IMR-90 (cell line): Measurements from ENCODE around the gene MAT2B. TPM values are rescaled to one million over a fixed set of nuclear protein-coding genes. Genes with fewer than 3 reads are reported as not detected.

Experiments
- ATAC-seq: fragments of 200-7000 bp; cut with Tn5 transposase; 2 replicates; pipeline ENCODE4 v1.9.1; 2020; ENCODE audit warnings: low read depth, mild to moderate bottlenecking, moderate library complexity
- BruUV-seq: library from RNA; stranded (reverse); fragments of 400-500 nt; replicated peaks from 2 replicates; lab custom pipeline; 2021; lab: Mats Ljungman, UMichigan
- CTCF ChIA-PET: fragments of 300-600 bp; formaldehyde crosslinking; extraction: SDS; loops from one replicate; lab custom pipeline; 2021; ENCODE audit warnings: antibody characterized with exemption; lab: Yijun Ruan, JAX
- POLR2A ChIA-PET: fragments of 300-600 bp; sonication (Branson Sonifier 250); formaldehyde crosslinking; loops from one replicate; lab custom pipeline; 2022; ENCODE audit warnings: antibody characterized with exemption; ENCODE audit not compliant: unreplicated experiment; lab: Charles Lee
- DNase-seq: peaks from one replicate; pipeline ENCODE4 v3.0.0; 2013
- H2AFZ ChIP-seq: replicated peaks from 2 replicates; pipeline ENCODE3; 2013; ENCODE audit warnings: low read length, mild to moderate bottlenecking; ENCODE audit not compliant: poor library complexity
- H2AK5ac ChIP-seq: 2 replicates; pipeline ENCODE4 v1.6.1; 2013; ENCODE audit warnings: low read depth, low read length, inconsistent platforms
- H2AK9ac ChIP-seq: replicated peaks from 2 replicates; pipeline ENCODE3; 2013; ENCODE audit warnings: mild to moderate bottlenecking, low read depth, low read length, moderate library complexity; ENCODE audit not compliant: poor library complexity
- H2BK120ac ChIP-seq: 2 replicates; pipeline ENCODE4 v1.6.1; 2013; ENCODE audit warnings: low read depth, low read length, inconsistent platforms
- H2BK15ac ChIP-seq: 3 replicates; pipeline ENCODE4 v1.6.1; 2013; ENCODE audit warnings: low read depth, low read length, inconsistent platforms
- H2BK20ac ChIP-seq: 2 replicates; pipeline ENCODE4 v1.6.1; 2013; ENCODE audit warnings: low read depth, mild to moderate bottlenecking, inconsistent platforms, low read length, moderate library complexity
- H2BK5ac ChIP-seq: 2 replicates; pipeline ENCODE4 v1.6.1; 2013; ENCODE audit warnings: mild to moderate bottlenecking, low read depth, low read length, inconsistent platforms; ENCODE audit not compliant: poor library complexity, severe bottlenecking
- H3K14ac ChIP-seq: replicated peaks from 2 replicates; pipeline ENCODE4 v1.6.1; 2013; ENCODE audit warnings: low read depth, low read length, inconsistent platforms
- H3K18ac ChIP-seq: 2 replicates; pipeline ENCODE4 v1.6.1; 2013; ENCODE audit warnings: low read depth, low read length, control low read depth
- H3K23ac ChIP-seq: 2 replicates; pipeline ENCODE4 v1.6.1; 2013; ENCODE audit warnings: low read depth, low read length, inconsistent platforms
- H3K27ac ChIP-seq: 2 replicates; pipeline ENCODE4 v1.5.1; 2013; ENCODE audit warnings: mild to moderate bottlenecking, control low read depth, low read length; ENCODE audit not compliant: insufficient read depth
- H3K27me3 ChIP-seq: 2 replicates; pipeline ENCODE4 v1.6.1; 2013; ENCODE audit warnings: low read length; ENCODE audit not compliant: control insufficient read depth, insufficient read depth
- H3K36me3 ChIP-seq: 2 replicates; pipeline ENCODE4 v1.6.1; 2013; ENCODE audit warnings: low read length, mixed read lengths; ENCODE audit not compliant: control insufficient read depth, insufficient read depth
- H3K4ac ChIP-seq: 2 replicates; pipeline ENCODE4 v1.6.1; 2013; ENCODE audit warnings: low read depth, low read length, inconsistent platforms
- H3K4me1 ChIP-seq: 2 replicates; pipeline ENCODE4 v1.6.1; 2013; ENCODE audit warnings: low read length, mixed read lengths; ENCODE audit not compliant: control insufficient read depth, insufficient read depth
- H3K4me2 ChIP-seq: 2 replicates; pipeline ENCODE4 v1.6.1; 2013; ENCODE audit warnings: low read depth, mild to moderate bottlenecking, control low read depth, low read length, moderate library complexity
- H3K4me3 ChIP-seq: 2 replicates; pipeline ENCODE4 v1.5.1; 2013; ENCODE audit warnings: low read depth, mild to moderate bottlenecking, control low read depth, low read length, moderate library complexity; ENCODE audit not compliant: insufficient read depth
- H3K56ac ChIP-seq: 2 replicates; pipeline ENCODE4 v1.6.1; 2013; ENCODE audit warnings: low read length, inconsistent platforms; ENCODE audit not compliant: insufficient read depth; ENCODE audit errors: extremely low read depth
- H3K79me1 ChIP-seq, 2 experiments: 2 replicates each; pipeline ENCODE4 v1.6.1; 2013; ENCODE audit warnings: low read length in 2 of 2, inconsistent platforms in 1 of 2, low read depth in 1 of 2
- H3K9ac ChIP-seq: 2 replicates; pipeline ENCODE4 v1.6.1; 2013; ENCODE audit warnings: low read depth, low read length, control low read depth
- H3K9me1 ChIP-seq: 2 replicates; pipeline ENCODE4 v1.6.1; 2013; ENCODE audit warnings: low read length, inconsistent platforms; ENCODE audit not compliant: insufficient read depth
- H3K9me3 ChIP-seq: 2 replicates; pipeline ENCODE4 v1.6.1; 2013; ENCODE audit warnings: low read length; ENCODE audit not compliant: control insufficient read depth, insufficient read depth
- H4K20me1 ChIP-seq: 2 replicates; pipeline ENCODE4 v1.6.1; 2013; ENCODE audit warnings: low read length, inconsistent platforms; ENCODE audit not compliant: insufficient read depth
- H4K5ac ChIP-seq: 2 replicates; pipeline ENCODE4 v1.6.1; 2013; ENCODE audit warnings: mild to moderate bottlenecking, low read depth, low read length, control low read depth
- H4K8ac ChIP-seq, 2 experiments: 2 replicates each; pipeline ENCODE4 v1.6.1; 2013; ENCODE audit warnings: low read depth in 2 of 2, low read length in 2 of 2, control low read depth in 1 of 2, inconsistent platforms in 1 of 2
- H4K91ac ChIP-seq: 2 replicates; pipeline ENCODE4 v1.6.1; 2013; ENCODE audit warnings: low read depth, low read length, inconsistent platforms; ENCODE audit not compliant: insufficient read depth
- CHD1 ChIP-seq: IDR thresholded peaks from 2 replicates; pipeline ENCODE4 v1.6.1; 2012; ENCODE audit warnings: low read depth, low read length, improper control_type of control experiment
- RAD21 ChIP-seq: IDR thresholded peaks from 2 replicates; pipeline ENCODE4 v1.6.1; 2012; ENCODE audit warnings: low read length, improper control_type of control experiment
- RFX5 ChIP-seq: IDR thresholded peaks from 2 replicates; pipeline ENCODE4 v1.8.0; 2012; ENCODE audit warnings: low read depth, mild to moderate bottlenecking, low read length, moderate library complexity
- WGBS, 2 experiments: methylation state at CpG; one replicate each; pipeline versions ENCODE4 v1.1.5 to v1.1.7; 2013; ENCODE audit warnings: missing lambda C conversion rate in 2 of 2; ENCODE audit not compliant: insufficient read length in 1 of 2; ENCODE audit errors: extremely low coverage in 2 of 2; 5-methylcytosine and 5-hydroxymethylcytosine counted together
- dilution Hi-C: fragments of 300-500 bp; cut with HindIII; formaldehyde crosslinking; loops from one replicate; pipeline ENCODE4 v1.14.3; 2018; ENCODE audit warnings: low sequenced_read_pairs; ENCODE audit not compliant: unreplicated experiment
- in situ Hi-C: fragments of 300-500 bp; cut with MboI; formaldehyde crosslinking; loops from 3 replicates; pipeline ENCODE4 v1.14.3; 2019; ENCODE audit warnings: low sequenced_read_pairs, inconsistent platforms, mixed read lengths
- intact Hi-C: fragments of 100-400 bp; cut with micrococcal nuclease; formaldehyde crosslinking; loops from 2 replicates; pipeline ENCODE4 v1.10.0; 2022
- polyA plus RNA-seq, 3 experiments: library from polyadenylated mRNA; depleted of rRNA; stranded (reverse); fragments of >200 nt; gene quantifications; 2 replicates each; pipeline ENCODE4 v1.2.3, GENCODE V29; 2012; ENCODE audit warnings: low replicate concordance in 1 of 3
- total RNA-seq: library from RNA; depleted of rRNA; stranded (reverse); fragments of >200 nt; gene quantifications from 2 replicates; pipeline ENCODE4 v1.2.3, GENCODE V29; 2012

MAT2B gene
- total and polyA plus RNA-seq, 2 of the 4 experiments (the other 2 are of a cell fraction): 41.7 to 80.3 TPM

DNA sequence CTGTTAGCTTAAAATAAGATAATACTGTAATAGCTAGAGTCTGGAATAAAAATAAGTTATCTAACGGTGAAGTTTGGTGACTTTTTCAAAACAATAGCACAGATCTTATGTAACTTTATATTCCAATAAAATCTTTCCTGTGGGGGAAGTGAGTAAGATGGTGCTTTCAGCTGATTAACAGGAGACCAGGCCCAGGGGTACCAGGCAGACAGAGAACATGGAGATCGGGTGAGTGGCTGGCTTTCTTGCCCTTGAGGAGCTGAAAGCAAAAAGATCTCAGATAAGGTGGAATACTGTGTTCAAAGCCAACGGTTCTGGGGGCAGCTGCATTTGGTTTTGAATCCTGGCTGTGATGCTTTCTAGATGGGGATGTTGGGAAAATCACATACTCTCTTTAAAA is 61.3 kb downstream of the MAT2B start:
- no peak overlapping the region for H2AK5ac ChIP-seq
- no peak overlapping the region for H3K4me2 ChIP-seq
- H2BK20ac ChIP-seq: peak overlapping the region; percentile 43; the same call in 1 of the 2 replicates
- POLR2A ChIA-PET: no interaction called here
- H3K27ac ChIP-seq: no peak overlapping the region
- H3K4me3 ChIP-seq: no peak overlapping the region
- no peaks in the 10 kb centered on the region for H3K27me3 ChIP-seq
- H4K91ac ChIP-seq: 0 out of 2 replicates have a peak overlapping the region, but pooled peaks have one; percentile 9
- H3K18ac ChIP-seq: peak overlapping the region; percentile 19; the same call in 1 of the 2 replicates
- H3K79me1 ChIP-seq: no peaks in the 10 kb centered on the region
- no peak for TF ChIP-seq RFX5
- TF ChIP-seq RAD21: no peak
- no peak for TF ChIP-seq CHD1
- peak overlapping the region; percentile 16; the same call in 1 of the 2 replicates for H3K4ac ChIP-seq
- peak overlapping the region in 1 of 2 experiments; percentile 35; a peak in 1 of 4 replicates for H4K8ac ChIP-seq
- H4K20me1 ChIP-seq: no peaks in the 10 kb centered on the region
- intact Hi-C loops (loop anchor here (5.0 kb wide), 1 partner anchor 1641 kb away; no protein-coding TSS in a partner anchor), in situ Hi-C loops (loop anchor here (5.0 to 25.0 kb wide), 5 partner anchors 448 to 1896 kb away; no protein-coding TSS in a partner anchor), dilution Hi-C loops (no loop called here)
- H2BK120ac ChIP-seq: peak overlapping the region; percentile 84; the same call in 1 of the 2 replicates
- peak overlapping the region; percentile 62 for H2AK9ac ChIP-seq
- no TSS peak for BruUV-seq
- 0 out of 2 replicates have a peak overlapping the region, but pooled peaks have one; percentile 31 for H4K5ac ChIP-seq
- DNase-seq (no peak), ATAC-seq (no peak)
- H3K14ac ChIP-seq: no peak overlapping the region
- 80% methylated on average over 1 of the region's 3 CpGs; no CpG with 5 or more reads in 1 of the 2 experiments for WGBS, 2 experiments
- H3K9me1 ChIP-seq: peaks cover 3% of the 10 kb centered on the region; the same call in 1 of the 2 replicates
- CTCF ChIA-PET: no interaction called here
- no peak overlapping the region for H3K56ac ChIP-seq
- no peak overlapping the region for H2BK5ac ChIP-seq
- H2BK15ac ChIP-seq: no peak overlapping the region; the same call in 2 of the 3 replicates
- H2AFZ ChIP-seq: peak overlapping the region; percentile 45
- H3K23ac ChIP-seq: peak overlapping the region; percentile 51
- H3K9ac ChIP-seq: no peak overlapping the region
- H3K4me1 ChIP-seq: peaks cover 11% of the 10 kb centered on the region
- no peaks in the 10 kb centered on the region for H3K36me3 ChIP-seq
- H3K9me3 ChIP-seq: no peaks in the 10 kb centered on the region
